ENCODE results near the gene PAOX.
"Not testable (repeated sequence)": the region's sequence is repeated elsewhere in the genome, so short reads cannot be mapped to it uniquely, and the experiment has no call there.

PAOX gene

DNA sequence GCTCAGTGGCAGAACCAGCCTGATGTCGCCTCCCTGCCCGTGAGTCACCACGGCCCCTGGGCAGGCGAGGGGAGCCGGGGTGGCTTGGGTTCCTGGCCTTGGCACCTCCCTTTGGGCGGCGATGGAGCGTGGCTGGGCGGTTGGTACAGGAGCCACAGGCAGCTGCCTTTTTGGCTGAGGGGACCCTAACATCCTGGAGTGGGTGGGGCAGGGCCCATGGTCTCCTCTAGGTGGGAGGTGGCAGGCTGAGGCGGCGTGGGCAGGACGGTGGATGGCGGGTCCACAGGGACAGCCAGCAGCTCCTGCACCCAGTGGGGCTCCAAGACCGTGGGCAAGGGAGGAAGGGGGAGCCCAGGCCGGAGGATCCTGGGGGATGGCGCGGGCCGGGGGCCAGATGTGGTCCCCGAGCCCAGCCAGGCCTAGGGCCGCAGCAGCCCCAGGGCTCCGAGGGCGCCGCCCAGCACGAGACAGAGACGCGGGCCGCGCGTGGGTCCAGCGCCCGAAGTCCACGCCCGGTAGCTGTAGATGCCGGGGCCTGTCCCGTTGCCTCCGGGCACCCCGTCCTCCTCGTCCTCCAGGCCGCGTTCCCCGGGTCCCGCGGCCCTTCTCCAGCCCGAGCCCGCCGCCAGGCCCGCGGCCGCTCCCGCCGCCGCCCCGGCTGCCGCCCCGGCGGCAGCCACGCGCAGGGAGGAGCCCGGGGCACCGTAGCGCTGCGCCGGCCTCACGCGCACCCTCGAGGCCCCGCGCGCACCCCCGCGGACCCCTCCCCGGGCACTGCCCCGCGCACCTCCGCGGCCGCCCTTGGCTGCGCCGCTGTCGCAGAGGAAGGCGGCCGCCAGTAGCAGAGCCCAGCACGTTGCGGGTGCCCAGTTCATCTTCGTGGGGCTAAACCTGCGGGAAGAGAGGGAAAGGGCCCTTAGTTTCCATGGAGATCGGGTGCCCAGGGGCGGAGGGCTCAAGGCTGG, 44.0 kb downstream of the PAOX start:
- in situ Hi-C loops (cut with HindIII; ENCODE audit: low sequenced_read_pairs) = no loop called here
- no peak for DNase-seq (ENCODE audit: low read depth, low spot score)
- TF ChIP-seq, protein P1, sequence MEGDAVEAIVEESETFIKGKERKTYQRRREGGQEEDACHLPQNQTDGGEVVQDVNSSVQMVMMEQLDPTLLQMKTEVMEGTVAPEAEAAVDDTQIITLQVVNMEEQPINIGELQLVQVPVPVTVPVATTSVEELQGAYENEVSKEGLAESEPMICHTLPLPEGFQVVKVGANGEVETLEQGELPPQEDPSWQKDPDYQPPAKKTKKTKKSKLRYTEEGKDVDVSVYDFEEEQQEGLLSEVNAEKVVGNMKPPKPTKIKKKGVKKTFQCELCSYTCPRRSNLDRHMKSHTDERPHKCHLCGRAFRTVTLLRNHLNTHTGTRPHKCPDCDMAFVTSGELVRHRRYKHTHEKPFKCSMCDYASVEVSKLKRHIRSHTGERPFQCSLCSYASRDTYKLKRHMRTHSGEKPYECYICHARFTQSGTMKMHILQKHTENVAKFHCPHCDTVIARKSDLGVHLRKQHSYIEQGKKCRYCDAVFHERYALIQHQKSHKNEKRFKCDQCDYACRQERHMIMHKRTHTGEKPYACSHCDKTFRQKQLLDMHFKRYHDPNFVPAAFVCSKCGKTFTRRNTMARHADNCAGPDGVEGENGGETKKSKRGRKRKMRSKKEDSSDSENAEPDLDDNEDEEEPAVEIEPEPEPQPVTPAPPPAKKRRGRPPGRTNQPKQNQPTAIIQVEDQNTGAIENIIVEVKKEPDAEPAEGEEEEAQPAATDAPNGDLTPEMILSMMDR (IDR thresholded peaks at IDR 0.05; ENCODE audit: low read depth, low read length) = no peak
- H3K4me3 ChIP-seq (ENCODE audit: low read depth, low read length) = no peak overlapping the region

DNA sequence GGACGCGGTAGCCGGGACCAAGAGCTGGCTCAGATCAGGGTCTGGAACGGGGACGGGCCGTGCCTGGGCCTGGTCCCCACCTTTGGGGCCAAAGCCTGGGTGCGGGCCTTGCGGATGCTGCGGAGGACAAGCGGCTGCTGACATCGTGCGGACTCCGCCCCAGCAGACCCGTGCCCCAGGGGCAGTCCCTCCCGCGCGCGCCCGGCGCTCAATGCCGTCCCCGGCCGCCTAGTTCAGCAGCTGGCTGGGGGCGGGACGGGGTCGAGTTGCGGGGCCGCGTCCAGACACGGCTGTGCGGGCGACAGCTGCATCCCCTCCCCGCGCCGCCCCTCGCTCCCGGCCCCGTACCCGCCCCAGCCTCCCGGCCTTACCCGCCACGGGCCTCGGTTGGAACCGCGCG, 45.0 kb downstream of the PAOX start:
- DNase-seq (ENCODE audit: low read depth, low spot score); H3K4me3 ChIP-seq (ENCODE audit: low read depth, low read length); in situ Hi-C loops (cut with HindIII; ENCODE audit: low sequenced_read_pairs): not testable (repeated sequence)

DNA sequence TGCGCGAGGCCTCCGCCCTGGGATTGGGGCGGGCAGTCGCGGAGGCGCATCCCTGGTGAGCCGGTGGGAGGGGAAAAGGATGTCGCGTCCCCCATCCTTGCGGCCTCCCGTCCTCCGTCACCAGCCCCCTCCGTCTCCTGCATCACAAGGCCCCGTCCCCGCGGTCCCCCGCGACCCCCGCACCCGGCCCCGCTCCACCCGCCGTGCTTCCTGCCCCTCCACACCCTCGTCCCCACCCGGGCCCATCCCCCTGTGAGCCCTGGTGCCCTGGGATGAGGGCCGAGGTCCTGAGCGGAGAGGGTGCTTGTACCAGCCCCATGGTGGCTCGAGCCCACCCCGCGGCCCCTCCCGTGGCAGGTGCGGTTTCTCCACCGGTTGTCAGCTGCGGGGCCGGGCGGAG, 45.5 kb downstream of the PAOX start, which contains the start of gene SPRN:
Gene SPRN, minus strand, starts transcription at position 25 of the 400 bp plus-strand sequence. CDS start 944 bp downstream, outside the sequence.
- in situ Hi-C loops (cut with HindIII; ENCODE audit: low sequenced_read_pairs); H3K4me3 ChIP-seq (ENCODE audit: low read depth, low read length): not testable (repeated sequence)

GRCh38 chr10:133429571-133429970, 50.5 kb downstream of the PAOX start:
- in situ Hi-C loops (cut with HindIII; ENCODE audit: low sequenced_read_pairs); H3K4me3 ChIP-seq (ENCODE audit: low read depth, low read length); DNase-seq (ENCODE audit: low read depth, low spot score): not testable (repeated sequence)

More for the DNA sequence above, 45.5 kb downstream of the PAOX start, which contains the start of gene SPRN:
- not testable (repeated sequence) for DNase-seq (ENCODE audit: low read depth, low spot score)

- DNase-seq (ENCODE audit: low read depth, low spot score); in situ Hi-C loops (cut with HindIII; ENCODE audit: low sequenced_read_pairs); H3K4me3 ChIP-seq (ENCODE audit: low read depth, low read length): not testable (repeated sequence)
Measured at GRCh38 chr10:133431888-133432613, 53.0 kb downstream of the PAOX start.

DNA sequence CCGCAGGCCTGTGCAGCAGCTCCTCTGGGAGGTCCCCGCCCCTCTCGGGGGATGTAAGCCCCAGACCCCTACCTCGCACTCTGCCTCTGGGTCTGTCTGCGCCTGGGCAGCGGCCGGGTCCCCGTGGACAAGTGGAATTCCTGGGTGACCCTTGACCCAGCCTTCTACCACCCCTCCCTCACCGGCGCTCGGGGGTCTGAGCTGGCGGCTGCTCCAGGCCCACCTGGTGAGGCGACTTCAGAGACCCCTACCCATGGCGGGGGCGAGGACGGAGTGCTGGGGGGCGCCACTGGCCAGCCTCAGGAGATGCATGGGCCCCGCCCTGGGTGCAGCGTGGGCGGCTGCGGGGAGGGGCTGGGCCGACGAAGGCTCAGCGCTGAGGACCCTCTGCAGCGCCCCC, 53.7 kb downstream of the PAOX start:
- DNase-seq (ENCODE audit: low read depth, low spot score); in situ Hi-C loops (cut with HindIII; ENCODE audit: low sequenced_read_pairs); H3K4me3 ChIP-seq (ENCODE audit: low read depth, low read length): not testable (repeated sequence)

DNA sequence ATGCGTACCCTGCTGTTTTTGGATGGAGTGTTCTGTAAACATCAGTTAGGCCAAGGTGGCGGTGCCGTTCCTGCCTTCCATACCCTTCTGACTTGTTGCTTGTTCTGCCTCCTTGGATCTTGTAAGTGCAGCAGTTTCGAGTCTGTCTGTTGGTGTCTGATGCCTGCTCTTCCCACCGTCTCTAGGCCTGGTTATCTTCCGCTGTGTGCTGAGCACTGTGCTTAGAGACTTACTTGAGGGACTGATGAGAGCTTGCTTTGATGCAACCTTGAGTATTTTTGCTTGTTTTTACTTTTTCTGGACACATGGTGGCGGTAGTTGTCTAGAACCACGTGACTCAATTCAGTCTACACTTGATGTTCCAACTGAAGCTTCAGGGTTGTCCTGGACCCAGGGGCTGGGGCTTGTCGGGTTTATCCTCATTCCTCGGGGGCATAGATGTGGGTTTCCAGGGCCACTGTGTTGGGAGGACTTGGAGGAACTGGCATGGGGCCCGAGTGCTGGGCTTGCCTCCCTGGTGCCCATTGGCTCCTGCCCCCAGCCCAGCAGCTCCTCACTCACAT, 59.7 kb downstream of the PAOX start:
- in situ Hi-C loops (cut with HindIII; ENCODE audit: low sequenced_read_pairs) = no loop called here
- TF ChIP-seq, protein P1 (IDR thresholded peaks at IDR 0.05; ENCODE audit: low read depth, low read length) = no peak
- DNase-seq (ENCODE audit: low read depth, low spot score) = no peak
- H3K4me3 ChIP-seq (ENCODE audit: low read depth, low read length) = no peak overlapping the region

GRCh38 chr10:133439517-133440461, 60.7 kb downstream of the PAOX start:
- H3K4me3 ChIP-seq (ENCODE audit: low read depth, low read length) = no peak overlapping the region
- DNase-seq (ENCODE audit: low read depth, low spot score) = no peak
- TF ChIP-seq, protein P1 (IDR thresholded peaks at IDR 0.05; ENCODE audit: low read depth, low read length) = no peak
- in situ Hi-C loops (cut with HindIII; ENCODE audit: low sequenced_read_pairs) = no loop called here

All from astrocyte of the spinal cord (primary cell).